SKM-1 (cell line): ENCODE data around the gene DPYSL4.
"Not testable (repeated sequence)": the region's sequence is repeated elsewhere in the genome, so short reads cannot be mapped to it uniquely, and the experiment has no call there.

Experiments used
- DNase-seq: peaks from one replicate; lab custom pipeline; 2025; ENCODE audit not compliant: unreplicated experiment; lab: John Stamatoyannopoulos, UW

DPYSL4 gene

DNA sequence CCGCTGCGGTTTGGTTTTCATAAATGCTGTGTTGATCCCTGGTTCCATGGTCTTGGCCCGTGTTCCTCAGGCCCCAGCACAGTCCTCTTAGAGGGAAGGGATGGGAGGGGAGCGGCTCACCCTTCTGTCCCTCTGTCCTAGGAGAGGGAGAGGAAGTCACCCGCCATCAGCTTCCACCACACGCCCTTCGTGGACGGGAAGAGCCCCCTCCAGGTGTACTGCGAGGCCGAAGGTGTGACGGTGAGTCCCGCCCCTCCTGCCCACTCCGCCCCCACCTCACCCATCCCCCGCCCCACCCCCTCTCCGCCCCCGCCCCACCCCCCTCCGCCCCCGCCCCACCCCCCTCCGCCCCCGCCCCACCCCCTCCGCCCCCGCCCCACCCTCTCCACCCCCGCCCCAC is 37.5 kb upstream of the DPYSL4 start:
- DNase-seq = no peak

DNA sequence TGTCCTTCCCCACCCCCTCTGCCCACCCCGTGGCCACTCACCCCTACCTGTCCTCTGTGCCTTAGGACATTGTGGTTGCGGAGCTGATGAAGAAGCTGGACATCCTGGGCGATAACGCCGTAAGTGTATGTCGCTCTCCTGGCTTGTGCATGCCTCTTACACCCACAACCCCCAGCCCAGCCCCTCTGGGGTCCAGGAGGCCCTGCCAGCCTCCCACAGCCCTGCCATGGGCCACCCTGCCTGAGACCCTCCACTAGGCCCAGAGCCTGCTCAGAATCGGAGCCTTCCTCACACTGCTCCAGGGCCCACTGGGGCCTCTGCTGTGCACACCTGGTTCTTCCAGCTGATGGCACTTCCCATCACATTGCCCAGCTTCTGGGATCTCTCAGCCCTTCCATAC is 36.8 kb upstream of the DPYSL4 start:
- no peak for DNase-seq

DNA sequence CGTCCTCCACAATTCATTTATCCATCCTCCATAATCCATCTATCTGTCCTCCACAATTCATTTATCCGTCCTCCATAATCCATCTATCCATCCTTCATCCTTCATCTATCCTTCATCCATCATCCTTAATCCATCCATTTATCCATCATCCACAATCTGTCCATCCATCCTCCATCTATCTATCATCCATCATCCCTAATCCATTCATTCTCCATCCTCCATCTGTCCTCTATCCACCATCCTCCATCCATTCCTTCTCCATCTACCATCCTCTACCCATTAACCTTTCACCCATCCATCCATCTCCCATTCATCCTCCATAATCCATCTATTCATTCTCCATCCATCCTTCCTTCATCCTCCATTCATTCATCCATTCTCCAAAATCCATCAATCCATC is 36.0 kb upstream of the DPYSL4 start:
- DNase-seq = no peak

DNA sequence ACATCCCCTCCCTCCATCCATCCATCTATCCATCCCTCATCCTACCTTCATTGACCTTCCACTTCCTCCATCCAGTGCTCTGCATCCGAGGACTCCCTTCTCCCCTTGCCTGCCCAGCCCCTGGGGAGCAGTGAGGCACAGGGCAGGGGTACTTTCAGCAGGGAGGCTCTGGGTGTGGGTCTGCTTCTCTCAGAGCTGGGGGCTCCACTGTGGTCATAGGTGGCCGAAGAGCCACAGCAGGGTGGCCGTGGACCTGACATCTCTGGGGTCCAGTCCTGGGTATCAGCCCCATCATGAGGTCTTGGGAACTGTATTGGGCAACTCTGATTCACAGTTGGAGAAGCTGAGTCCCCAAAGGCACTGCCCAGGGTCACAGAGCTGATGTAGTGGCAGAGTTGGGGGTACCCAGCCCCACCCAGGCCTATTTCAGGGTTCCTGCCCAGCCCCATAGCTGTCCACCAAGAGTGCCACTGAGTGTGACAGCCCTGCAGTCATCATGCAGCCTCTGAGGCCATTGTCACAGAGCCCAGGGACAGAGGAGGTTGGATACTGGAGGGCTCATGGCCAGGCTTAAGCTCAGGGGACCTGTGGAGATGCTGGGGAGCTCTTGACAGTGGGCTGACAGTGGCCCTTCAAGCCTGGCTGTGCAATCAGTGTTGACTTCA is 35.3 kb upstream of the DPYSL4 start:
- no peak for DNase-seq

DNA sequence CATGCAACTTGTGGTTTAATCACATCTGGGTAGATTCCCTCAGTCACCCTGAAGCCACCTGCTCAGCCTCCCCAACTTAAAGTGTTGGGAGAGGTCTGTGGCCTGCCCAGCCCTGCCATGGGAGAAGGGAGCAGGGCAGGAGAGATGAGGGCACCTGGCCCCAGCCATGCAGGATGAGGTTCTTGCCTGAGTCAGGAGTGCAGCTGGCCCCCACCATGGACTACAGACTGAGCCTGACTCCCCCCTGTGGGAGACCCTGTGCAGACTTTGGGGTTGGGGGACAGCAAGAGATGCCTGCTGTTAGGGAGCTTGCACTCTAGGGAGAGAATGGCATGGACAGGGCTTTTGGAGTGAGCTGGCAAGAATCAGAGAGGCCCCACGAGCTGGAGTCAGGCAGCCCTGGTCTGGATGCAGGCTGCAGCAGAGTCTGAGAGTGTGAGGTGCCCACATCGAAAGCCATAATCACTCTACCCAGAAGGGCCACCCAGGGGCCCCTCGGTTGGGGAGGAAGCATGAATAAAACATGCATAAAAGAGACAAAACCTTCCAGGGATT is 34.7 kb upstream of the DPYSL4 start:
- no peak for DNase-seq

DNA sequence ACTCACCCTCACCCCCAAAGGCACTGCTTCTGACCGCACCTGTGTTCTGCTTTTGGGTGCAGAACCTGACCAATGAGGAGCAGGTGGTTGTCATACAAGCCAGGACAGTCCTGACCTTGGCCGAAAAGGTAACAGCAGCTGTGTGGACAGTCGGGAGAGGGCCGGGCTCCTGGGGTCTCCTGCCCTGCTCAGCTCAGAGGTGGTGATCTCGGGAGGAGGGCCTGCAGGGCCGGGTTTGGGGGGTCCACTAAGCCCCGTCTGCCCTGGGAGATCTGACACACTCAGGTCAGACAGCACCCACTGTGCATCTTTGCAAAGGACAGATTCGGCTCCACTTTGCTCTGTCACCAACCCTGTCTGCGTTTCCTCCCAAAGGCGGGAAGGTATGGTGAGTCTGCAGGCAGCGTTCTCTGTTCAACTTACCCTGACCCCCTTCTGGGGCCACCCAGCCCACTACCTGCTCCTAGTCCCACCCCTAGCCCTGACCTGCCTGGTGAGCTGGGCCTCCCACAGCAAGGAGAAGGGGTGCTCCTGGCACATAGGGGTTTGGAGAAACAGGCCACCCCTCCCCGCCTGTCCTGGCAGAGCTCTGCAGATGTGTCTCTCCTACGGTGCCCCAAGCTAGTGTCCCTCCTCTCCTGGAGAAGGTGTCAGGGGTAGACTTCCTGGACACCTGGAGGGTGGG is 33.7 kb upstream of the DPYSL4 start:
- DNase-seq = no peak

DNA sequence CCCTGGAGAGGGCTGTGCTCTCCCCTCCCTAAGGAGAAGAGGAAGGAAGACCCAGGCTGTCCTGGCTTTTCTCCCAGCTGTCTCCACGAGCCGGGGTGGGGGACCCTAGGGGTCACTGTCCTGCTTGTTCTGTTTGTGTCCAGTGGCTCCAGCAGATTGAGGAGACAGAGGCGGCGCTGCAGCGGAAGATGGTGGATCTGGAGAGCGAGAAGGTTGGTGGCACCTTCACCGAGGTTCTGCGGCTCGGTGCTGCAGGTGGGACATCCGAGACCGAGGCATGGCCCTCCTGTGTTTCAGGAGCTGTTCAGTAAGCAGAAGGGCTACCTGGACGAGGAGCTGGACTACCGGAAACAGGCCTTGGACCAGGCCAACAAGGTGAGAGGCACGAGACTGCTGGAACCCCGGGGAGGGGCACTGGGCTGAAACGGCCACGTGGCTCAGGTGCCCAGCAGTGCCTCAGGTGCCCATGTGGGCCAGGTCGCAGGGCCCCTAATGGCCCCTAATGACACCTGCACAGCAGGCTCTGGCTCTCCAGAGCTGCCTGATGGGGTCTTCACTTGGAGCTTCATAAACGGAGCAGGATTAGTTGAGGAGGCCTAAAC is 33.0 kb upstream of the DPYSL4 start:
- no peak for DNase-seq

DNA sequence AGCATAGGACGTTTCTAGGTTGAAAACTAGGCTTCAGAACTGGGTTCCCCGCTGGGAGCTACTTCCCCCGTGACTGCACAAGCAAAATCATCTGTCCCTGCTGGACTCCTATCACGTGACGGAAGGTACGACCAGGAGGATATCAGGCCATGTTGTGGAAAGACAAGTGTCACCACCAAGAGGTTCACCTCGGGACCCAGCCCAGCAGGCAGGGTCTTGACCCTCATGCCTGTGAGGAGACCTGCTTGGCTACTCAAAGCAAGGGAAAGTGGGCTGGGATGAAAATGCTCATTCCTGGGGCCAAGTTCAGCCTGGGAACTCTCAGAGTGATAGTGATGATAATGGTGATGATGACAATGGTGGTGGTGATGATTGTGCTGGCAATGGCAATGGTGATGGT is 32.3 kb upstream of the DPYSL4 start:
- DNase-seq = no peak

DNA sequence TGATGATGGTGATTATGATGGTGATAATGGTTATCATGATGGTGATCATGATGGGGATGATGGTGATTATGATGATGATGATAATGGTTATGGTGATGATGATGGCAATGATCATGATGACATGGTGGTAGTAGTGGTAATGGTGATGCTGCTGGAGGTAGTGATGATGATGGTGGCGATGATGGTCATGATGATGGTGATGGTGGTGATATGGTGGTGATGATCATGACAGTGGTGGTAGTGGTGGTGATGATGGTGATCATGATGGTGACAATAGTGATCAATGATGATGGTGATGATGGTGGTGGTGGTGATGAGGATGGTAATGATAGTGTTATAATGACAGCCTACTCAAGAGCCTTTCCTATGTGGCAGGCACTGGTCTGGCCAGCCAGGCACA is 31.8 kb upstream of the DPYSL4 start:
- no peak for DNase-seq

DNA sequence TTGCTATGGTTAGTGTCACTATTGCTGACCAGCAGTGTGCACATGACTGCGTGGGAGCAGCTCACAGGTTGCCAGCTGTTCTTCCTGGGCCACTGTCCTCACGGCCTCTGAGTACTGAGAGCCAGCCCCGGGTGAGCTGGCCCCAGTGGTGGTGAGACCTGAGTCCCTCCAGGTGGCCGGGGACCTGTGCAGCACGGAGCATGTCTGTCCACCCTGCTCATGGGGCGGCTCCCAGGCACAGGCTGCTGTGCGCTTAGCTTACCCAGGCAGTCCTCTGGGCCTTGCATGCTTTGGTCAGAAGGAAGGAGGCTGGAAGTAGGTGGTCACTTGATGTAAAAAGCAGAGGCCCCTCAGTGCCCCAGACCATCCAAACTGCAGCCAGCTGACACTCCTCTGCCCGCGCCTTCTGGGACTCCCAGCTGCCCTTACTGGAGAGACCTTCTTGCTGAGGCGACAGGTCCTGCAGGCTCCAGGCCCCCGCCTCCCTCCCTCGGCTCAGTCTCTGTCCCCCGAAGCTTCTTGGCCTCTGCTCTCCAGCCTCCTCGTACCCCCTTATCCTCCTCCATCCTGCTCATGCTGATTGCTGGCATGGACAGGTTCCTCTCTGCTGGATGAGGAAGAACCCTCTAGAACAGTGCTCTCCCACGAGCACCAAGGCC is 30.9 kb upstream of the DPYSL4 start:
- no peak for DNase-seq

DNA sequence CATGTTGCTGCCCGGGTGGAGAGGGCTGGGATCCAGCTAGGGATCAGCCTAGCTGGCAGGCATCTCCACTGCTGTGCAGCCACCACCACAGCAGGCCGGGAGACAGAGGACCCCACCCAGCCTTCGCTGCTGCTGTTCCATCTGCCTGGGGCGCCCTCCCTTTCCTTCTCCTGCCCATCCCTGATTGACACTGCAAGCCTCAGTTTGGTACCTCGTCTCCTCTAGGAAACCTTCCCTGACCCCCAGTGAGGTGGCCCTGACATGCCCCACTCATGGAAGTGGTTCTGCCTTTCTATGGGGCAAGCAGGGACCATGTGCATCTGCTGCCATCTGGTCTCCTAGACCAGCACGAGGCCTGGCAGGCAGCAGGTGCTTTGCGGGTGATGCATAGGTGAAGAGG is 30.4 kb upstream of the DPYSL4 start:
- DNase-seq = no peak

DNA sequence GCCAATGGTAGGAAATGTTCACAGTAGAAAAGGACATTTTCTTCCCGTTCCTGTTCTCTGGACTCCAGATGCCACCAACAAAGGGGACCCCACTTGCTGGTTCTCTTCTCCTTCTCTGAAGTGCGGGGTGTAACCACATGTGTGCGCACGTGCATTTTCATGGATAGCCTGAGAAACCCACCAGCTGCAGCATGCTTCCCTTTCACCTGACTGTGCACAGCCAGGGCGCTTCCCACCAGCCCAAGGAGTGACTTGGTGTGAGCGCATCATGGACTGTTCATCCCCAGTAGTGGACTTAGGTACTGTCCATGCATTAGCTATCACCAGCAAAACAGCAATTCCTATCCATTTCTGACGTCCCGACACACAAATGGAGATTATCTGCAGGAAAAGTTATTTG is 29.6 kb upstream of the DPYSL4 start:
- no peak for DNase-seq

DNA sequence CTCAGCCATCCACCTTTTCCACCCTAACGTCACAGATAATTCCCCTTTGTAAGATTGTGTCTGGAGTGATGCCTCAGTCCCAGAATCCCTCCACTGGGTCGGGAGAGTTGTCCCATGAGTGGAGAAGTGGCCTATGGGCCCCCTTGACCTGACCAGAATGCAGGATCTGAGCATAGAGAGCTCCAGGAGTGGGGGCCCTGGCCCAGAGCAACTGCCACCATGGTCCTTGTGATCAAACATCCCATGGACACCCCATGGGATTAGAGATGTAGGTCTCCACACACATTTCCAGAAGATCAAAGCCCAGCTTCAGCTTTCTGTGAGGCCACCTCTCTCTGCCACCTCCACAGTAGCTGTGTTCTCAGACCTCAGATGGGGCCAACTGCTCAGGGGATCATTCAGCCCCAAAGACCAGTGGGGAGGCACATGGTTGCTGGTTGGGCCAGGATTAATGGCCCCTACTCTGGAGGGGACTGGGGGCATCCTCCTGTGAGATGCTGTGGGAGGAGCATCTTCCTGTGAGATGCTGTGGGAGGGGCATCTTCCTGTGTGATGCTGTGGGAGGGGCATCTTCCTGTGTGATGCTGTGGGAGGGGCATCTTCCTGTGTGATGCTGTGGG is 28.5 kb upstream of the DPYSL4 start:
- no peak for DNase-seq

DNA sequence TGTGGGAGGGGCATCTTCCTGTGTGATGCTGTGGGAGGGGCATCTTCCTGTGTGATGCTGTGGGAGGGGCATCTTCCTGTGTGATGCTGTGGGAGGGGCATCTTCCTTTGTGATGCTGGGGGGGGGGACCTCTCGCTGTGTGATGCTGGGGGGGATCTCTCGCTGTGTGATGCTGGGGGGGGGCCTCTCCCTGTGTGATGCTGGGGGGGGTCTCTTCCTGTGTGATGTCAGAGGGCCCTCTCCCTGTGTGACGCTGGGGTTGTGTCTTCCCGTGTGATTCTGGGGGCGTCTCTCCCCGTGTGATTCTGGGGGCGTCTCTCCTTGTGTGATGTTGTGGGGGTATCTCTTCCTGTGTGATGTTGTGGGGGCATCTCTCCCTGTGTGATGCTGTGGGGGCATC is 27.9 kb upstream of the DPYSL4 start:
- no peak for DNase-seq

DNA sequence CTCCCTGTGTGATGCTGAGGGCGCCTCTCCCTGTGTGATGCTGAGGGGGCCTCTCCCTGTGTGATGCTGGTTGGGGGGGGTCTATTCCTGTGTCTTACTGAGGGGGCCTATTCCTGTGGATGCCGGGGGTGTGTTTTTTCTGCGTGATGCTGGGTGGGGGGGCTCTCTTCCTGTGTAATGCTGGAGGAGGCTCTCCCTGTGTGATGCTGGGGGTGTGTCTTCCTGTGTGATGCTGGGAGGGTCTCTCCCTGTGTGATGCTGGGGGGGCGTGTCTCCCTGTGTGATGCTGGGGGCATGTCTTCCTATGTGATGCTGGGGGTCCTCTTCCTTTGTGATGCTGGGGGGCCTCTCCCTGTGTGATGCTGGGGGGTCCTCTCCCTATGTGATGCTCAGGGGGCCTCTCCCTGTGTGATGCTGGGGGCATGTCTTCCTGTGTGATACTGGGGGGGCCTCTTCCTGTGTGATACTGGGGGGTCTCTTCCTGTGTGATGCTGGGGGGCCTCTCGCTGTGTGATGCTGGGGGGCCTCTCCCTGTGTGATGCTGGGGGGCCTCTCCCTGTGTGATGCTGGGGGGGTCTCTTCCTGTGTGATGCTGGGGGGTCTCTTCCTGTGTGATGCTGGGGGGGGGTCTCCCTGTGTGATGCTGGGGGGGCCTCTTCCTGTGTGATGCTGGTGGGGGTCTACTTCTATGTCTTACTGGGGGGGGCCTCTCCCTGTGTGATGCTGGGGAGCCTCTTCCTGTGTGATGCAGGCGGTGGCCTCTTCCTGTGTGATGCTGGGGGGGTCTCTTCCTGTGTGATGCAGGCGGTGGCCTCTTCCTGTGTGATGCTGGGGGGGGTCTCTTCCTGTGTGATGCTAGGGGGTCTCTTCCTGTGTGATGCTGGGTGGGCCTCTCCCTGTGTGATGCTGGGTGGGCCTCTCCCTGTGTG is 27.2 kb upstream of the DPYSL4 start:
- not testable (repeated sequence) for DNase-seq

DNA sequence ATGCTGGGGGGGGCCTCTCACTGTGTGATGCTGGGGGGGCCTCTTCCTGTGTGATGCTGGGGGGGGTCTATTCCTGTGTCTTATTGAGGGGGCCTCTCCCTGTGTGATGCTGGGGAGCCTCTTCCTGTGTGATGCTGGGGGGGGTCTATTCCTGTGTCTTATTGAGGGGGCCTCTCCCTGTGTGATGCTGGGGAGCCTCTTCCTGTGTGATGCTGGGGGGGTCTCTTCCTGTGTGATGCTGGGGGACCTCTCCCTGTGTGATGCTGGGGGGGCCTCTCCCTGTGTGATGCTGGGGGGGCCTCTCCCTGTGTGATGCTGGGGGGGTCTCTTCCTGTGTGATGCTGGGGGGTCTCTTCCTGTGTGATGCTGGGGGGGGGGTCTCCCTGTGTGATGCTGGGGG is 26.5 kb upstream of the DPYSL4 start:
- DNase-seq = not testable (repeated sequence)

DNA sequence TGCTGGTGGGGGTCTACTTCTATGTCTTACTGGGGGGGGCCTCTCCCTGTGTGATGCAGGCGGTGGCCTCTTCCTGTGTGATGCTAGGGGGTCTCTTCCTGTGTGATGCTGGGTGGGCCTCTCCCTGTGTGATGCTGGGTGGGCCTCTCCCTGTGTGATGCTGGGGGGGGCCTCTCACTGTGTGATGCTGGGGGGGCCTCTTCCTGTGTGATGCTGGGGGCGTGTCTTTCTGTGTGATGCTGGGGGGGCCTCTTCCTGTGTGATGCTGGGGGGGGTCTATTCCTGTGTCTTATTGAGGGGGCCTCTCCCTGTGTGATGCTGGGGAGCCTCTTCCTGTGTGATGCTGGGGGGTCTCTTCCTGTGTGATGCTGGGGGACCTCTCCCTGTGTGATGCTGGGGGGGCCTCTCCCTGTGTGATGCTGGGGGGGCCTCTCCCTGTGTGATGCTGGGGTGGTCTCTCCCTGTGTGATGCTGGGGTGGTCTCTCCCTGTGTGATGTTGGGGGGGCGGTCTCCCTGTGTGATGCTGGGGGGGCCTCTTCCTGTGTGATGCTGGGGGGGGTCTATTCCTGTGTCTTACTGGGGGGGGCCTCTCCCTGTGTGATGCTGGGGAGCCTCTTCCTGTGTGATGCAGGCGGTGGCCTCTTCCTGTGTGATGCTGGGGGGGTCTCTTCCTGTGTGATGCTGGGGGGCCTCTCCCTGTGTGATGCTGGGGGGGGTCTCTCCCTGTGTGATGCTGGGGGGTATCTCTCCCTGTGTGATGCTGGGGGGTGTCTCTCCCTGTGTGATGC is 25.7 kb upstream of the DPYSL4 start:
- DNase-seq = not testable (repeated sequence)

DNA sequence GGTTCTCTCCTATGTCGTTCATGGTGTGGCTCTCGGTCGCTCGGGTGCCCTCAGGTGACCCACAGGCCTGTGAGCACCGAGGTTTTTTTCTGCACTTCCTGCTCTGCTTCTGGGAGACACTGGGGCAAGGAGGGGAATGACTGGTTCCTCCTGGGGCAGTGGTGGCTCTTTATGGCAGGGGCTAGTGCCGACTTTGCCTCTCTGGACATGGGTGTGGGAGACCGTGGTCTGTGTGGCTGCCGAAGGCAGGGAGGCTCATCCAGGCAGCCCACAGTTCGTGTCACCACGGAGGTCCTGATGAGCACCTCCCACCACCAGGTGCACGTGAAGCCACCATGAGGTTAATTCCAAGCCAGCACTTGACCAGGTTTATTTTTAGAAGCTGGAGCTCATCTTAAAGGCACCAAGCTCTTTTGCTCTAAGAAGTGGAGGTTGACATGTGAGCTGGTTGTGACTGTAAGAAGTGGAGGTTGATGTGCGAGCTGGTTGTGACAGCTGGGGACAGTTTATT is 24.7 kb upstream of the DPYSL4 start:
- peak; percentile 26 for DNase-seq

DNA sequence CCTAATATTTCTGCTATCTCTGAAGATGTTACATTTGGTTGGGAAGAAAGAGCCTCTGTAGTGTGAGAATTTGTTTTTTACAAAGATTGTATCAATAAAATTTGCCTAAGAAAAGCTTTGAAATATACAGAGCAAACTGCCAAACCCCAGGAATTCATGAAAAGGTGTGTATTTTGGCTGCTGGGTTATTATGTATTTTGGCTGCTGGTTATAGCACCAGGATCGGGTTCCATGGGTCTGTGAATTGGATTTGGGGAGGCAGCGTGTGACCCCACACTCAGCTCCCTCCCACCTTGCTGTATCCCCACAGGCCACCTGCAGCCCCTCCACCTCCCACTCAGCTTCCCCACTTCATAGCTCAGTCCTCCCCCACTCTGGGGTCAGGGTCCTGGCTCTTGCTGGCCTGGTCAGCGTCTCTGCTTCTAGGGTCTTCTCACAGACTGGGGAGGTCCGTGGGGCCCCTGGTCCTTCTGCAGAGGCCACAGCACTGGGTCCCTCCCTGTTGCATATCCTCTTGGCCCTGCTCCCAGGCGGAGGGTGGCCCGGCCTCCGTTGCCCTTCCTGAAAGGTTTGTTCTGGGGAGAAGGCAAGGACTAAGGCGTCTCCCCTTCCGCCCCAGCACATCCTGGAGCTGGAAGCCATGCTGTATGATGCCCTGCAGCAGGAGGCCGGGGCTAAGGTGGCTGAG is 24.0 kb upstream of the DPYSL4 start:
- no peak for DNase-seq
